Camera-type eye (tissue), 1 donor: Measurements from ENCODE around the gene PACS2. TPM values are rescaled to one million over a fixed set of nuclear protein-coding genes. Genes with fewer than 3 reads are reported as not detected.

Experiments used
- total RNA-seq: library from RNA; depleted of rRNA; stranded (reverse); fragments of >200 nt; gene quantifications from one replicate; pipeline ENCODE4 v1.2.3, GENCODE V29; 2014

Gene PACS2
- 90.1 TPM for total RNA-seq

GRCh38 chr14:105314287-105315200, at the start of gene PACS2:
PACS2 (plus strand) TSS chr14:105314748; CDS start chr14:105314919, 171 bp downstream.

GRCh38 chr14:105300542-105301102, 13.9 kb upstream of the PACS2 start, which contains the start of gene BRF1:
BRF1 (minus strand) TSS chr14:105301001; CDS start chr14:105300629, 372 bp downstream.

GRCh38 chr14:105398044-105398725, 83.6 kb downstream of the PACS2 start, which contains the start of gene TEX22:
TEX22 (plus strand) TSS chr14:105398538; CDS start chr14:105399341, 803 bp downstream.

GRCh38 chr14:105419195-105420091, 104.9 kb downstream of the PACS2 start, which contains the start of gene MTA1:
MTA1 (plus strand) TSS chr14:105419827; CDS start chr14:105420036, 209 bp downstream.

Other genes with a start within 250 kb of the PACS2 start
- 0.66 TPM for gene GPR132, start 249.3 kb upstream of the PACS2 start, total RNA-seq
- gene JAG2, start 146.0 kb upstream of the PACS2 start, total RNA-seq: 22.8 TPM
- 26.2 TPM for gene NUDT14, start 133.4 kb upstream of the PACS2 start, total RNA-seq
- 48.7 TPM for gene BTBD6, start 66.2 kb upstream of the PACS2 start, total RNA-seq
- 77.4 TPM for gene BRF1, start 13.7 kb upstream of the PACS2 start, total RNA-seq
- gene TEX22, start 83.8 kb downstream of the PACS2 start, total RNA-seq: 1.6 TPM
- gene MTA1, start 105.1 kb downstream of the PACS2 start, total RNA-seq: 79.2 TPM
- gene CRIP2, start 160.1 kb downstream of the PACS2 start, total RNA-seq: 71.6 TPM
- gene CRIP1, start 172.1 kb downstream of the PACS2 start, total RNA-seq: 18.5 TPM
- gene TEDC1, start 176.5 kb downstream of the PACS2 start, total RNA-seq: 9.5 TPM
- 13.7 TPM for gene TMEM121, start 211.8 kb downstream of the PACS2 start, total RNA-seq